NCI-H2107 treated with DMSO at 0.1 percent for 48 hours (cell line): ENCODE results near the gene RARG.
"Not testable (repeated sequence)": the region's sequence is repeated elsewhere in the genome, so short reads cannot be mapped to it uniquely, and the experiment has no call there.

ENCODE experiments used
- DNase-seq: peaks from one replicate; lab custom pipeline; 2025; ENCODE audit not compliant: unreplicated experiment; lab: John Stamatoyannopoulos, UW

Gene RARG

DNA sequence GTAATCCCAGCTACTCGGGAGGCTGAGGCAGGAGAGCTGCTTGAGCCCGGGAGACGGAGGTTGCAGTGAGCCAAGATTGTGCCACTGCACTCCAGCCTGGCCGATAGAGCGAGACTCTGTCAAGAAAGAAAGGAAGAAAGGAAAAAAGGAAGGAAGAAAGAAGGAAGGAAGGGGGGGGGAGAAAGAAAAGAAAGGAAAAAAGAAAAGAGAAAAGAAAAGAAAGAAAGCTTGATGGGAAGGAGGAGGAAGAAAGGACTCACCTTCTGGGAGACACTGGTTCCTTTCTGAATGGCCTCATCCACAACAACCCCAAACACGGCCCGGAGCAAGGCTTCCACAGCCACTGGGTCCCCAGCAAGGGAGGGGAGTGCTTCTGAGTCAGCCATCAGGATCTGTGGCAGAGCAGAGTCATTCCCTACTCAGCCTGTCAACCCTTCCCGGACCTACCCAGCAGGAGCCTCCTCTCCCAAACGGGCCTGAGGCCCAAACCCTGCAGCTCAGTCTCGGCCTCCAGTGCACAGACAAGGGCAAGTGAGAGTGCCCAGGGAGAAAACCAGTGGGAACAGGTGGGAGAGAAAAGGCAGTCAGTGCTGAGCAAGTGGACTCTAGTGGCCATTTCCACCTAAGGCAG, 58.8 kb downstream of the RARG start:
- no peak for DNase-seq

DNA sequence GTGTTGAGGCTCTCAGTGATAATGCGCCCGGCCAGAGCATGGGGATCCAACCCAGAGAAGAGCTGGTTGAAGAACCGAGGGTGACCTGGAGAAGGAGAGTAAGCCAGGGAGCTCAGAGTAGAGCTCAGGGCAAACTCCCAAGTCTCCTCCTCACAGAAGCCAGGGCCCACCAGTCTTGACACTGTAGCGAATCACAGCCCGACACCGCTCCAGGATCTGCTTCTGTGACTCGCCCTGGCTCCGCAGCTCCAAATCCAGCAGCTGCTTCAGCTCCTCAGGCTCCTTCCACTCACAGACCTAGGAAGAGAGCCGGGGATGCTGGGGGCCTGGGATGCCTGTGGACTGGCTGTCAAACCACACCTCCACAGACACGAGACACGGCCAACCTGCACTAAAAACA, 59.7 kb downstream of the RARG start:
- no peak for DNase-seq

DNA sequence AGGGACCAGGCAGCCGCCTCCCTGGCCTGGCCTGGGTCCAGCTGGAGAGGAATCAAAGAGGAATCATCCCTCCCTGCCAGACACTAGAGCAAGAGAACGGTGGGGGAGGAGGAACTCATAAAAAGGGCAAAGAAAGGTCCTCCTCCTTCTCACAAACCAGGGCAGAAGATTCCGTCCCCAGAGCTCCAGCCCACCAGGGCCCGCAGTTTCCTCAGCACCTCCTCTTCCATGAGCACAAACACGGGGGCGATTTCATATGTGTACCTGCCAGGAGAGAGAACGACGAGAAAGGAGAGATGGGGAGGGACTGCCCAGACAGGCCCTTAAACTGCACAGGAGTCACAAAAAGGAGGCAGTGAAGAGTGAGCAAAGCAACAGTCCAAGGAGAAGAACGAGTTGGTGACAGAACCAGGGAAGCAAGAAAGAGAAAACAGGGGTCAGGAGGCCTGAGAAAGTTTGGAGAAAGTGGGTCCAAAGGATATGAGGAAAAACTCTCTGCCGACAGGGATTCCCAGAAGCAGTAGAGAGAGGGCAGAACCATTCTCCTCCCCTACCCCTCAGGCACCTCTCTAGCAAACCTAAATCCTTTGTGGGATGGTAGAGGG, 60.2 kb downstream of the RARG start:
- no peak for DNase-seq

DNA sequence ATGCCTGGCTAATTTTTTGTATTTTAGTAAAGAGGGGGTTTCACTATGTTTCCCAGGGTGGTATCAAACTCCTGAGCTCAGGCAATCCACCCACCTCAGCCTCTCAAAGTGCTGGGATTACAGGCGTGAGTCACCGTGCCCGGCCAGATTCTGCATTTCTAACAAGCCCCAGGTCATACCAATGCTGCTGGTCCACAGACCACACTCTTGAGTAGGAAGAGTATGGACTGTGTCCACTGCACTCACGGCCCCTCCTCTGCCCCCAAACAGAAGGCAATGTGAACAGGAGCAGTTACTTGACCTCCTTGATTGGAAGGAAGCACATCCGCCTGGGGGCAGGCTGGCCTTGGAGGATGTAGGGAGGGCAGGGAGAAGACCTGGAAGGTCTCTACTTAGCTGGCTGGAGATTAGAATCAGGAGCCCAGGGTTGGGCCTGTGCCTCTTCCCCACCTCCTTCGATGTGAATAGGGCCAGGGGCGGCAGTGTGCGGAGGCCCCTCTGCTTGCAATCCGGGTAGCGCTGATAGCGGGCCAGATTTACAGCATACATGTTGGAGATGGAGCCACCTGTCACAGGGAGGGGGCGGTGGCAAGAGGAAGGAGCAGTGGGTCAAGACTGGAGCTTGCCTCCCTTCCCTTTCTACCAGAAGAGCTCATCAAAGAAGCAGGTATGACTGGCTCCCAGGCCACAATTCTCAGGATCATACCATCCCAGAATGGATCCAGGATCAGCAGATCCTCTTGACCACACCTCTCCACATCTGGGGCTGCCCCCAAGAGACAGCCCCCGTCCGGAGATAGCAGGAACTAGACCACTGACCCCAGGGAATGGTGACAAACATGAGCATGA, 60.9 kb downstream of the RARG start:
- DNase-seq = no peak

DNA sequence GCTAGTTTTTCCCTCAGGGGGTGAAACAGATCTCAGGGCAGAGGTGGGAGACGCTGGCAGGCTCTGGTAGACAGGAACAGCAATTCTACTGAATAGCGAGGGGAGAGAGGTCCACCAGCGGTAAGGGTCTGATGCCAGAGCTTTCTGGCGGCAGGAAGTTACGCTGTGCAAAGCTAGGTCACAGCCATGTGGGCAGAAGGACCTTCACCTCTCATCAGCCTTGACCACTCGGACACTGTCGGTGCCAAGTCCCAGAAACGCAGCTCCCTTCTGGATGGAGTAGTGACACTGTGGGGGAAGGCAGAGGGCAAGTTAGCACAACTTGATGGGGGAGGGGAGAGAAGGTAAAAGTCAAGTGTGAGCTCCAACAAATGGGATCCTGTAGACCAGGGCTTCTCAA, 61.8 kb downstream of the RARG start:
- no peak for DNase-seq

DNA sequence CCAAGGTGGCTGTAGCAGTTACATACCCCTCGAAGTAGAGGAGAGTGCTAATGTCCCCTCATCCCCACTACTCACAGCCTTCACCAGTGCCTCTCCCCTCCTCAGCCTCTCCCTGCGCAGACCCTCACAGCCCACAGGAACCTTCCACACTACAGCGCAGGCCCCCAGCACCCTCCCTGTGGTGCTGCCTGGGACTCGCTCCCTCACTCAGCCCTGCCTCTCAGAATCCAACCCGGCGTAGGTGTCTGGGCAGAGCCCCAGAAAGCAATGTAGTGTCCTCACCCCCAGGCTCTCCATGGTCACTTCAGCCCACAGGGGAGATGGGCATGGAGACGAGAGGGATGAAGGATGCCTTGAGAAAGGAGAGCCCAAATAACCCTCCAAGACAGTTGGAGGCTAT, 62.4 kb downstream of the RARG start:
- no peak for DNase-seq

DNA sequence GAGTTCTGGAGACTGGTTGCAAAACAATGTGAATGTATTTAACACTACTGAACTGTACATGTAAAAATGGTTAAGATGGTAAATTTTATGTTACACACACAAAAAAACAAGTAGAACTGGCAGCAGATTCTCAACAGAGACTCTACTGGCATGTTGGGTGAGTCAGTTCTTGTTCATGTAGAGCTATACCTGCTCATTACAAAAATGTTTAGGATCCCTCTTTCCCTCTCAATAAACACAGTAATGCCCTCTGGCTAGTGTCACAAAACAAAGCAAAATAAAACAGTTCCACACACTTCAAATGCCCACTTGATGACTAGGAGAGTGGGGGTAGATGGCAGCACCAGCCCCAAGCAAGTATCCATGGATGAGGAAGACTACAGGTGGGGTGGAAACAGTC, 65.2 kb downstream of the RARG start:
- no peak for DNase-seq

DNA sequence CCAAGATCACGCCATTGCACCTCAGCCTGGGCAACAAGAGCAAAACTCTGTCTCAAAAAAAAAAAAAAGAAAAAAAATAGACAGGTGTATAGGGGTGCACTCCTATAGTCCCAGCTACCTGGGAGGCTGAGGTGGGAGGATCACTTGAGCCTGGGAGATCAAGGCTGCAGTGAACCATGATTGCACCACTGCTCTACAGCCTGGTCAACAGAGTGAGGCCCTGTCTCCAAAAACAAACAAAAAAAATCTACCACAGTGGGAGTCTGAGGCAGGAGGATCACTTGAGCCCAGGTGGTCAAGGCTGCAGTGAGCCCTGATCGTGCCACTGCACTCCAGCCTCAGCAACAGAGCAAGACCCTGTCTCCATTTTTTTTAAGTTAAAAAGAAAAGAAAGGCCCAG, 69.0 kb downstream of the RARG start:
- not testable (repeated sequence) for DNase-seq

DNA sequence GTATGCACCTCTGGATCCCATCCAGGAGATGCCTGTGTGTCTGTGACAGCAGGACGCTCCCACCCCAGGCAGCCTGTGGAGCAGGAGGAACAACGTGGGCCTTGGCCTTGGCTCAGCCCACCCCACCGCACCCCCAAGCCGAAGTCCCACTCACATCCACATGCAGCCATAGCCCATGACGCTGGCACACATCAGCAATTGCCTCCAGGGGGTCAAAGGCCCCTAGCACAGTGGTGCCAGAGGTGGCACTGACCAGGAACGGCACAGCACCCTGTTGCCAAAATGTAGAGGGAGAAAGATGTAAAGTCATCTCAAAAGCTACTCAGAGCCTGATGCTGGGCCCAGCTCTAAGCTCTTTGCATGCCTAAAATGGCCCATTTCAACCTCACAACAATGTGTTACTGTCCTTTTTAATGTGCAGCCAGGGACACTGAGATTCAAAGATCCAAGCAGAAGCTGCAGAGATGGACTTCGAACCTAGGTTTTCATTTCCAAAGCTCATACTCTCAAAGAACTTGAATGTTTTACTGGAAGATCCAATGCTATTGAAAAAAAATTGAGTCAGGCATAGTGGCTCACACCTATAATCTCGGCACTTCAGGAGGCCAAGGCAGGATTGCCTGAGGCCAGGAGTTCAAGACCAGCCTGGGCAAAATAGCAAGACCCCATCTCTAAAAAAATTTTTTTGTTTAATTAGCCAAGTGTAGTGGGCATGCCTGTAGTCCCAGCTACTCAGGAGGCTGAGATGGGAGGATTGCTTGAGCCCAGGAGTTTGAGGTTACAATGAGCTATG, 70.7 kb downstream of the RARG start:
- no peak for DNase-seq

DNA sequence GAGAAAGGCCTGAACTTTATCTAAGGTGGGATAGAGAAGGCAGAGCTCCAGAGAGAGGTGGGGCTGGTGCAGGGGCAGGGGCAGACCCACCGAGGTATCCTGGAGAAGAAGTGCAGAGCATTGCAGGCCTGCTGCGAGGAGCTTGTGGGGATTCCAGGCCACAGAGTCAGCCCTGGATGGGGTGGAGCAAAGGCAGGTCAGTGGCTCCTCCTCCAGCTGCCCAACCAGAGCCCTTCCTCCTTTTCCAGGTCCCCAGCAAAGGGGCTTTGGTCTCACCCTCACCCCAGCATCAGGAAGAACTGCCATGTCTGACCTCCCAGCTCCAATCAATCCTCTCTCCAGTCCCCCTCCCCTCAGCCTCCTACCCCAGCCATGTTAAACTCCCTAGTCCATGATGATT, 71.3 kb downstream of the RARG start:
- DNase-seq = no peak
